ENCODE data around the gene ZNF710.

ZNF710 gene

DNA sequence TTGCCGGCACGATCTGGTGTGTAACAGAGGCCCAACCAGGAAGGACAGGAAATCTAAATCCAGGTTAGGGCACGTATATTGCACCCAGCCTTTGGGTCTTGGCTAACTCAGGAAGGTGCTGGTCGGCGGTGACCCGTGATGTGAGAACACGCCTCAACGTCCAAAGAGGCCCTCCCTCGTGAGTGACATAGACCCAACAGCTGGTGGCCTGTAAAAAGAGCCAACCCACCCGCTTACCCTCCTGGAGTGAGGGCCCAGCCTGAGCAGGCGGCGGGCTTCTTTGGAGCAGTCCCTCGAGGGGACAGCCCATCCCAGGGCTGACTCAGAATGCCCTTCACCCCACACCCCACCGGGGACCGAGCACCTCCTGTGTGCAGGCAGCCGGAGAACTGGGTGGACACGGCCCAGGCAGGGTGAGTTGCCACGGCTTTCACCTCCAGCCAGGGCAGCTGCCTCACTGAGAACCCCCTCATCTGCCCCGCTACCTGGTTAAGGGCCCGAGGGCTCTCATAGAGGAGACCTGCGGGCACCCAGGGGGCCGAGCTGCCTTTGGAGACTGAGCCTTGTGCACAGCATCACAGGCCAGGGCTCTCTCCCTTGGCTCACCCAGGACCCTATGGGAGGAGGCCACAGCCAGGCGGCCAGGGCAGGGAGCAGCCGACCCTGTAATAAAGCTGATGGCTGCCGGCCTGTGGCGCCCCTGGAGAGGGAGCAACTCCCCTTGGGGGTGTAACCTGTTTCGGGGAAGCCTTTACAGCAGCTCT lies 41.8 kb downstream of the ZNF710 start:
- intact Hi-C loops (cut with micrococcal nuclease), result no loop called here
- Mint-ChIP-seq H3K27me3 (no peaks in the 10 kb centered on the region), H3K4me3 (no peak overlapping the region), H3K36me3 (ENCODE audit: low read depth) (peaks cover 87% of the 10 kb centered on the region), H3K27ac (peak overlapping the region; percentile 80), H3K9me3 (no peaks in the 10 kb centered on the region), H3K4me1 (ENCODE audit: low read depth) (peaks cover 85% of the 10 kb centered on the region)

DNA sequence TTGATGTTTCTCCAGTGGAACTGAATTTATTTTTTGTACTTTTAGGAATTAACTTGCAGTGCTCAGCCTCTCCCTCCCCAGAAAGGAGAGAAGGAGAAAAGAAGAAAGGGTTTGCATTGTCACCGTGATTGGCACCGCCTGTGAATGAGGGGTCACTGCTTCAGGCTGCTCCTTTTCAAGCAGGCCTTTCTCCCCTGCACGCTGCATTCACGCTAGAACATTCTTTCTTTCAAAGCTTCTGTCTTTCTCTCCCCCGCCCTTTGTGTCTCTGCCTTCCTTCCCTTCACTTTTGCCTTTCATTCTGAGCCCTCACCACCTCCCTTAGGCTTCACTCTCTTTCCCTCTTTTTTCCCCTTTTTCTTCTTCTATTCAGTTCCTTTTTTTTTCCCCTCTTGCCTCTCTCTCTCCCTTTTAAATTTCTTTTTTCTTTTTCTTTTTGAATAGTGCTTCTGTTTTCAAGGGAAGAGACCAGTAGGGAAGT lies 42.4 kb downstream of the ZNF710 start:
- H3K27me3 Mint-ChIP-seq, result no peaks in the 10 kb centered on the region
- peaks cover 86% of the 10 kb centered on the region for H3K36me3 Mint-ChIP-seq (ENCODE audit: low read depth)
- peaks cover 79% of the 10 kb centered on the region for H3K4me1 Mint-ChIP-seq (ENCODE audit: low read depth)
- no peaks in the 10 kb centered on the region for H3K9me3 Mint-ChIP-seq
- intact Hi-C loops (cut with micrococcal nuclease), result no loop called here
- H3K4me3 Mint-ChIP-seq, result no peak overlapping the region
- H3K27ac Mint-ChIP-seq, result peak overlapping the region; percentile 80

DNA sequence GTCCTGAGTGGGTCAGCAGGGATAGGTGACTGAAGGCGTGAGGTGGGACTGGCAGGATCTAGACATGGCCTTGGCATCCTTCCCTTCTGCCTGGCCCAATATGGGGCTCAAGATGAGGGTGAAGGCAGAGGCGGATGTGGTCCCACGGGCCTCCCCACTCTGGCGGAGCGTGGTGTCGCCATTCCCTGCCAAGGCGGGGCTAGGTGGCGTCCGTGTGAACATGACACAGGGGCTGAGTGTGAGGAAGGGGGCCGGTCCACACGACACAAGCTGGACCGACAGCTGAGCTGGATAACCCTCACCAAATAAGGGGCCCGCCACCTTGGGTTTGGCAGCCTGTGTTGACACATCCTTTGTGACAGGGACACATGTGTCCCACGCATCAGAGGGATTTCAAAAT lies 43.1 kb downstream of the ZNF710 start:
- Mint-ChIP-seq H3K27ac (peak overlapping the region; percentile 80), H3K36me3 (ENCODE audit: low read depth) (peaks cover 84% of the 10 kb centered on the region), H3K9me3 (no peaks in the 10 kb centered on the region), H3K4me1 (ENCODE audit: low read depth) (peaks cover 74% of the 10 kb centered on the region), H3K27me3 (no peaks in the 10 kb centered on the region), H3K4me3 (no peak overlapping the region)
- intact Hi-C loops (cut with micrococcal nuclease), result no loop called here

DNA sequence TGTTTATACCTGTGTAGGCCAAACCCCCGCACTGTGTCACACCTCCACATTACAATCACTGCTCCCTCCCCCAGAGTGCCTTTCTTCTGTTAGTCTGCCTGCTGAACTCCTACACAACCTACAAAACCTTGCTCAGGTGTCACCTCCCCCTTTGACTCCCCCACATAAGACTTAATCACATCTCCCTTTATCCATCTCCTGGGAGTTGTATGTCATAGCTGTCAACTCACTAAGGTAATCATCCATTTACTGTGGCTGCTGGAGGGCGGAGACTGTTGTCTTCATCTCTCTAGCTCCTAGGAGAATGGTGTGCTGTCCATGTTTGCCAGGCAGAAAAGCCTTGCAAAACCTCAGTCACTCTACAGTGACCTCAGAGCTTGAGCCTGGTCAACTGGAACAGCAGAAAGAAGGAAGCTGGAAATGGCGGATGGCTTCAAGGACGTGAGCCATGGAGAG lies 43.8 kb downstream of the ZNF710 start:
- peak overlapping the region; percentile 72 for H3K27ac Mint-ChIP-seq

DNA sequence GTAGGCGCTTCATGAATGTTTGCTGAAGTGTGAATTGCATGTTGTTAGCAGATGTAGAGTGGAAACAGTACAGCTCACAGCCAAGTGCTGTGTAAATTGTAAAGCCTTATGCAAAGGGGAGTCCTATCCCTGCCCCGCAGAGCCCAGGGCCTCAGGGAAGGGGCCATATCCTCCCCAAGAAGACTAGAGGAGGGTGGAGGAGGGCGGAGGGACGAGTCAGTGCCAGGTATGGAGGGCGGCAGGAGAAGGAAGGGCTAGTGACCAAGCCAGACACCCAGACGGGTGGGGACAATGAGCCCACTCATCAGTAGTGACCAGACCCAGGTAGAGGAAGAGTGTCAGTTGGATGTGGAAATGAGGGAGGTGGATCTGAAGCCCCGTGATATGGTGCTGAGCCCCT lies 45.2 kb downstream of the ZNF710 start:
- H3K27me3 Mint-ChIP-seq, result no peaks in the 10 kb centered on the region
- H3K36me3 Mint-ChIP-seq (ENCODE audit: low read depth), result peaks cover 85% of the 10 kb centered on the region
- peaks cover 70% of the 10 kb centered on the region for H3K4me1 Mint-ChIP-seq (ENCODE audit: low read depth)
- intact Hi-C loops (cut with micrococcal nuclease), result no loop called here
- no peaks in the 10 kb centered on the region for H3K9me3 Mint-ChIP-seq
- H3K4me3 Mint-ChIP-seq, result no peak overlapping the region
- peak overlapping the region; percentile 72 for H3K27ac Mint-ChIP-seq

More for the DNA sequence above, 43.8 kb downstream of the ZNF710 start:
- Mint-ChIP-seq H3K4me1 (ENCODE audit: low read depth) (peaks cover 74% of the 10 kb centered on the region), H3K27me3 (no peaks in the 10 kb centered on the region), H3K9me3 (no peaks in the 10 kb centered on the region), H3K4me3 (no peak overlapping the region), H3K36me3 (ENCODE audit: low read depth) (peaks cover 84% of the 10 kb centered on the region)
- intact Hi-C loops (cut with micrococcal nuclease), result no loop called here

GRCh38 chr15:90046911-90047392 lies 45.8 kb downstream of the ZNF710 start:
- Mint-ChIP-seq H3K27ac (peak overlapping the region; percentile 72), H3K4me3 (no peak overlapping the region), H3K27me3 (no peaks in the 10 kb centered on the region), H3K9me3 (no peaks in the 10 kb centered on the region), H3K4me1 (ENCODE audit: low read depth) (peaks cover 72% of the 10 kb centered on the region), H3K36me3 (ENCODE audit: low read depth) (peaks cover 81% of the 10 kb centered on the region)
- intact Hi-C loops (cut with micrococcal nuclease), result no loop called here

DNA sequence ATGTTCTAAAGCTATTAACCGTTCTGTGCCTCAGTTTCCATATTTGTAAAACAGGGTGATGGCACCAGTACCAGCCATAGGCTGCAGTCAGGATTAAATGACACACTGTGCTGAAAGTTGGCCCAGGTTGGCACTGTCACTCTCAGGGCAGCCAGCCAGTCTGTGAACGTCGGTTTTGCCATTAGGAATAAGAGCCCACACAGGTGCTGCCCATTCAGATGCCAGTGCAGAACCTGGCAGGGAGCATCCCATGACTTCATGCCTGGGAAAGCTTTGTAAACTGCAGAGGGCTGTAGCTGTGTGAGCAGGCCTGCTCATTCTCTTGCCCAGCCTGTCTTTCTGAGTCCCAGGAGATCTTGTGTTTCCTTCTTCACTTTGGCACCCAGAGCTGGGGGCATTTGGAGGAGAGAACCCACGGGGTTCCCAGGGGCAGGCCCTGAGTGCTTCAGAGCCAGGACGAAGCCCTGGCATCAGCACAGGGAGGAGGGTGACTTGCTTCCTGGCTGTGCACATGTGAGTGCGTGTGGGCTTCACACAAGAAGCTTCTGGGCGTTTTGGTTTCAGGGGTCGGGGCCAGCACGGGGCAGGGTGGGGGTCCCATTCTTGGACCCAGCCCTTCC lies 46.9 kb downstream of the ZNF710 start:
- Mint-ChIP-seq H3K4me1 (ENCODE audit: low read depth) (peaks cover 72% of the 10 kb centered on the region), H3K36me3 (ENCODE audit: low read depth) (peaks cover 79% of the 10 kb centered on the region), H3K9me3 (no peaks in the 10 kb centered on the region), H3K27me3 (no peaks in the 10 kb centered on the region), H3K4me3 (no peak overlapping the region), H3K27ac (peak overlapping the region; percentile 14)
- intact Hi-C loops (cut with micrococcal nuclease), result no loop called here

GRCh38 chr15:90049030-90049429 lies 47.9 kb downstream of the ZNF710 start:
- Mint-ChIP-seq H3K27me3 (no peaks in the 10 kb centered on the region), H3K4me3 (no peak overlapping the region), H3K36me3 (ENCODE audit: low read depth) (peaks cover 79% of the 10 kb centered on the region), H3K9me3 (no peaks in the 10 kb centered on the region), H3K4me1 (ENCODE audit: low read depth) (peaks cover 72% of the 10 kb centered on the region), H3K27ac (no peak overlapping the region)
- intact Hi-C loops (cut with micrococcal nuclease), result no loop called here

DNA sequence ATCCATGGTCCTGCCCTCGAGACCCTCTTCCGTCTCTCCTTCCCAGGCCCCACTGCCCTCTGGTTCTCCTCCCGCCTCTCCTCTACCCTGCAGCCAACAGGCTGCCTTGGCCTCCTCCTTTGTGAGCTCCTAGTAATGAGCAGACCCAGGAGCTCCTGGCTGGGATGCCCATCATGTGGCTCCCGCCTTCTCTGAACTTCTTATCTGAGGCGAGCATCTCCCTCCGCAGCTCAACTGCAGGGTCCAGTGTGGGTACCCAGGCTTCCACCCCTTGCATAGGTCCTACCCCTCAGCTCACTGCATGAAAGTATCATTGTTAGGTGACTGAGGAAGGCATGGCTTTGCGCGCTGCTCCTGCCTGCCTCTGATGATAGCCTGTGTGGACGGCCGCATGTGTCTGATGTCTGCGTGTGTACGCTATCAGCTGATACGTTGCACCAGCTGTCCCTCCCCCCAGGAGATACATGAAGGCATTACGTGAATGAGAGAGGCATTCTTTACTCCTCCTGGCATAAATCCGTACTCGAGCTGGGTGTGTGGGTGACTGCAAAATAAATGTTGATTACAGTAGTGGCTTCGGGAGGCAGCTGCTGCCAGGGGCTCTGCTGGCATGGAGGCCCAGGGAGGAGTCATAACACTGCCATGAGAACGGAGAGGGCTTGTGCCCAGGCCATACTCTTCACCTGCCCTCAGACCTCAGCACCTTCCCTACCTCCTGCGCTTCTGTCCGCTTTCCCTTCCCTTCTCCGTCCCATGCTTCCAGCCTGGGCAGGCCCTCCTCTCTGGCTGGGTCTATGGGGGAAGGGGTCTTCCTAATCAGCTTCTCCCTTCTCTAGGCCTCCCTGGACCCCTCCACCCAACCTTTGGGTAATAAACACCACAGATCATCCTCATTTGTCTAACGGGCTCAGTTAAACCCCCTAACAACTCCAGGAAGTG lies 48.8 kb downstream of the ZNF710 start:
- Mint-ChIP-seq H3K4me1 (ENCODE audit: low read depth) (peaks cover 74% of the 10 kb centered on the region), H3K27ac (peak overlapping the region; percentile 17), H3K4me3 (no peak overlapping the region), H3K9me3 (no peaks in the 10 kb centered on the region), H3K36me3 (ENCODE audit: low read depth) (peaks cover 75% of the 10 kb centered on the region), H3K27me3 (no peaks in the 10 kb centered on the region)
- intact Hi-C loops (cut with micrococcal nuclease), result no loop called here

GRCh38 chr15:90051874-90052273 lies 50.8 kb downstream of the ZNF710 start:
- no peak overlapping the region for H3K4me3 Mint-ChIP-seq

GRCh38 chr15:90053685-90054466 lies 52.8 kb downstream of the ZNF710 start:
- H3K4me3 Mint-ChIP-seq, result no peak overlapping the region
- intact Hi-C loops (cut with micrococcal nuclease), result no loop called here
- H3K4me1 Mint-ChIP-seq (ENCODE audit: low read depth), result peaks cover 80% of the 10 kb centered on the region
- H3K27ac Mint-ChIP-seq, result peak overlapping the region; percentile 48
- no peaks in the 10 kb centered on the region for H3K9me3 Mint-ChIP-seq
- no peaks in the 10 kb centered on the region for H3K27me3 Mint-ChIP-seq
- H3K36me3 Mint-ChIP-seq (ENCODE audit: low read depth), result peaks cover 68% of the 10 kb centered on the region

More at GRCh38 chr15:90051874-90052273, 50.8 kb downstream of the ZNF710 start:
- Mint-ChIP-seq H3K27me3 (no peaks in the 10 kb centered on the region), H3K36me3 (ENCODE audit: low read depth) (peaks cover 77% of the 10 kb centered on the region), H3K4me1 (ENCODE audit: low read depth) (peaks cover 64% of the 10 kb centered on the region), H3K27ac (peak overlapping the region; percentile 58), H3K9me3 (no peaks in the 10 kb centered on the region)
- intact Hi-C loops (cut with micrococcal nuclease), result no loop called here

DNA sequence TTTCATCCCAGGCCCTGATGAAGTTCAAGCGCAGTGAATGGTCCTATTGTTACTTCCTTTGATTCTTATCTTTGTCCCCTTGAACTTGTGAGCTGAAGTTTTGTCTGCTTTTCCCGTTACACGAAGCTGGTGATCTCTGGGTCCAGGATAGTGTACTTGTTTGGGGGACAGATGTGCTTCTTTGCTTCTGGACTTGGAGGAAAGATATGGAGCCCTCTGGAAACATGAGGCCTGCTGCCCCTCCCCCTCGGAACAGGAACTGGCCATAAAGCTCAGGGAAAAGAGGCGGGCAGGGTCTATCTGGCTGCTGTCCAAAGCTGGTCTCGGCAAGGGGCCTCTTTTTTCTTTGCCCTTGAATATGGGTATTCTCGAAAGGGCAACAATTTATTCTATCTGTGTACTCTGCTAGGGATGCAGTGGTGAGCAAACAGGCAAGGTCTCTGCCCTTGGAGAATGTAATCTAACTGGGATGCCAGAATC lies 53.5 kb downstream of the ZNF710 start:
- Mint-ChIP-seq H3K4me3 (no peak overlapping the region), H3K4me1 (ENCODE audit: low read depth) (peaks cover 81% of the 10 kb centered on the region), H3K9me3 (no peaks in the 10 kb centered on the region), H3K27me3 (no peaks in the 10 kb centered on the region), H3K36me3 (ENCODE audit: low read depth) (peaks cover 62% of the 10 kb centered on the region), H3K27ac (peak overlapping the region; percentile 48)
- intact Hi-C loops (cut with micrococcal nuclease), result no loop called here

DNA sequence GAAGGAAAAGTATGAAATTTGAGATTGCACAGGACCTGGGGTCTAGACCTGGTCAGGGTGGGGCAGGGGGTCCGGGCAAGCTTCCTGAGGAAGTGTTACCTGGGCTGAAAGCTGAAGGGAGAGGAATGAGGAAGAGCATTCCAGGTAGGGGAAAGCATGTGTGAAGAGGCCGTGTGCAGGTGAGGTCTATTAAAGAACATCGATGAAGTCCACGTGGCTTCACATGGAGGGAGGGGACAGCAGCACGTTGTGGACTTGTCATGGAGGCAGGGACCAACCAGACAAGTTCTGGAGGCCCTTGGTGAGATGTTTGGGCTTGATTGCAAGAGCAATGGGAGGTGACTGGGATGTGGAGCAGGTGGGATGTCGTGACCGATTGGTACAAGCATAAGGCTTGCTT lies 54.1 kb downstream of the ZNF710 start:
- no peaks in the 10 kb centered on the region for H3K9me3 Mint-ChIP-seq
- peaks cover 56% of the 10 kb centered on the region for H3K36me3 Mint-ChIP-seq (ENCODE audit: low read depth)
- peak overlapping the region; percentile 48 for H3K27ac Mint-ChIP-seq
- no peaks in the 10 kb centered on the region for H3K27me3 Mint-ChIP-seq
- H3K4me1 Mint-ChIP-seq (ENCODE audit: low read depth), result peaks cover 81% of the 10 kb centered on the region
- no peak overlapping the region for H3K4me3 Mint-ChIP-seq
- intact Hi-C loops (cut with micrococcal nuclease), result no loop called here
